Osteocyte (in vitro differentiated cells): Measurements from ENCODE around the gene ABCC12. TPM values are rescaled to one million over a fixed set of nuclear protein-coding genes. Genes with fewer than 3 reads are reported as not detected.

ENCODE experiments used
- DNase-seq: peaks from one replicate; pipeline ENCODE4 v3.0.0; 2021; ENCODE audit warnings: mixed read lengths; ENCODE audit not compliant: unreplicated experiment; ENCODE audit errors: extremely low spot score
- H3K27ac Mint-ChIP-seq: one replicate; pipeline ENCODE4 v1.8.0; 2021; ENCODE audit warnings: mild to moderate bottlenecking, mixed read lengths; ENCODE audit not compliant: unreplicated experiment
- H3K27me3 Mint-ChIP-seq: one replicate; pipeline ENCODE4 v1.8.0; 2021; ENCODE audit warnings: mixed read lengths; ENCODE audit not compliant: unreplicated experiment
- H3K36me3 Mint-ChIP-seq: one replicate; pipeline ENCODE4 v1.8.0; 2021; ENCODE audit warnings: mixed read lengths; ENCODE audit not compliant: unreplicated experiment
- H3K4me1 Mint-ChIP-seq: one replicate; pipeline ENCODE4 v1.8.0; 2021; ENCODE audit warnings: mixed read lengths; ENCODE audit not compliant: unreplicated experiment
- H3K4me3 Mint-ChIP-seq: one replicate; pipeline ENCODE4 v1.8.0; 2021; ENCODE audit warnings: mild to moderate bottlenecking, moderate library complexity, mixed read lengths; ENCODE audit not compliant: unreplicated experiment
- H3K9me3 Mint-ChIP-seq: one replicate; pipeline ENCODE4 v1.8.0; 2021; ENCODE audit warnings: mixed read lengths; ENCODE audit not compliant: unreplicated experiment
- CTCF ChIP-seq: fragments of 200-600 bp; sonication (generic); IDR thresholded peaks from 2 replicates; pipeline ENCODE4 v1.5.0; 2021; ENCODE audit warnings: antibody characterized with exemption, mild to moderate bottlenecking, moderate library complexity
- total RNA-seq: library from RNA; stranded (reverse); gene quantifications from 2 replicates; pipeline ENCODE4 v1.2.1, GENCODE V29; 2021

Gene ABCC12
- total RNA-seq, 1 donor from 2014 or later: not detected

- Mint-ChIP-seq H3K27me3 (no peaks in the 10 kb centered on the region), H3K4me3 (no peak overlapping the region), H3K36me3 (no peaks in the 10 kb centered on the region), H3K9me3 (no peaks in the 10 kb centered on the region), H3K4me1 (peaks cover 13% of the 10 kb centered on the region), H3K27ac (no peak overlapping the region)
- DNase-seq: peak; percentile 87
- TF ChIP-seq CTCF: peak; percentile 67
Measured at GRCh38 chr16:48117217-48118105, 38.3 kb downstream of the ABCC12 start.

- H3K36me3 Mint-ChIP-seq: no peaks in the 10 kb centered on the region
- no peaks in the 10 kb centered on the region for H3K9me3 Mint-ChIP-seq
- H3K27ac Mint-ChIP-seq: no peak overlapping the region
- no peak for TF ChIP-seq CTCF
- no peak overlapping the region for H3K4me3 Mint-ChIP-seq
- peaks cover 5% of the 10 kb centered on the region for H3K4me1 Mint-ChIP-seq
- no peak for DNase-seq
- peaks cover 6% of the 10 kb centered on the region for H3K27me3 Mint-ChIP-seq
Measured at GRCh38 chr16:48115299-48115698, 40.5 kb downstream of the ABCC12 start.

- Mint-ChIP-seq H3K27ac (no peak overlapping the region), H3K4me1 (peaks cover 5% of the 10 kb centered on the region), H3K36me3 (no peaks in the 10 kb centered on the region), H3K4me3 (no peak overlapping the region), H3K9me3 (no peaks in the 10 kb centered on the region), H3K27me3 (peaks cover 12% of the 10 kb centered on the region)
- DNase-seq: no peak
- TF ChIP-seq CTCF: no peak
Measured at GRCh38 chr16:48114410-48114809, 41.4 kb downstream of the ABCC12 start.

- no peak for TF ChIP-seq CTCF
- peaks cover 12% of the 10 kb centered on the region for H3K27me3 Mint-ChIP-seq
- H3K4me1 Mint-ChIP-seq: peaks cover 5% of the 10 kb centered on the region
Measured at GRCh38 chr16:48113471-48113870, 42.3 kb downstream of the ABCC12 start.

GRCh38 chr16:48113001-48113400, 42.8 kb downstream of the ABCC12 start:
- peaks cover 5% of the 10 kb centered on the region for H3K4me1 Mint-ChIP-seq
- H3K36me3 Mint-ChIP-seq: no peaks in the 10 kb centered on the region
- H3K27ac Mint-ChIP-seq: no peak overlapping the region
- no peak overlapping the region for H3K4me3 Mint-ChIP-seq
- H3K27me3 Mint-ChIP-seq: peaks cover 12% of the 10 kb centered on the region
- DNase-seq: no peak
- TF ChIP-seq CTCF: no peak
- no peaks in the 10 kb centered on the region for H3K9me3 Mint-ChIP-seq

More at GRCh38 chr16:48113471-48113870, 42.3 kb downstream of the ABCC12 start:
- Mint-ChIP-seq H3K9me3 (no peaks in the 10 kb centered on the region), H3K36me3 (no peaks in the 10 kb centered on the region), H3K4me3 (no peak overlapping the region), H3K27ac (no peak overlapping the region)
- DNase-seq: no peak
